A549 (cell line): Measurements from ENCODE around the gene MEIS1.

Experiments
- CEBPB ChIP-seq, 2 experiments: fragments of >200 bp in 1 of 2; sonication (Bioruptor Twin) in 1 of 2; formaldehyde crosslinking in 1 of 2; IDR thresholded peaks; 2 replicates each; pipeline ENCODE4 v1.6.1; 2012 to 2016
- EP300 ChIP-seq, 2 experiments: fragments of >200 bp; sonication (Bioruptor Twin); formaldehyde crosslinking; IDR thresholded peaks; 2 replicates in 1 of 2; 3 replicates in 1 of 2; pipeline ENCODE4 v1.6.1; 2016 to 2017
- NPAS2 ChIP-seq: fragments of 250-450 bp; sonication (Bioruptor Pico); IDR thresholded peaks from 2 replicates; pipeline ENCODE4 v1.8.0; 2022; ENCODE audit warnings: mild to moderate bottlenecking, moderate library complexity, borderline replicate concordance
- RCOR1 ChIP-seq: fragments of 150-350 bp; IDR thresholded peaks from 2 replicates; pipeline ENCODE4 v1.6.1; 2014; ENCODE audit warnings: antibody characterized with exemption, low read length, low read depth
- TF ChIP-seq, protein P1 (sequence below): fragments of >200 bp; sonication (Bioruptor Twin); formaldehyde crosslinking; IDR thresholded peaks from 3 replicates; pipeline ENCODE4 v1.5.1; 2016
- TF ChIP-seq, protein P2 (sequence below): IDR thresholded peaks from 2 replicates; pipeline ENCODE4 v1.6.1; 2012
- TF ChIP-seq, protein P3 (sequence below): IDR thresholded peaks from 2 replicates; pipeline ENCODE4 v1.6.1; 2012; ENCODE audit warnings: low read depth, borderline replicate concordance

DNA sequence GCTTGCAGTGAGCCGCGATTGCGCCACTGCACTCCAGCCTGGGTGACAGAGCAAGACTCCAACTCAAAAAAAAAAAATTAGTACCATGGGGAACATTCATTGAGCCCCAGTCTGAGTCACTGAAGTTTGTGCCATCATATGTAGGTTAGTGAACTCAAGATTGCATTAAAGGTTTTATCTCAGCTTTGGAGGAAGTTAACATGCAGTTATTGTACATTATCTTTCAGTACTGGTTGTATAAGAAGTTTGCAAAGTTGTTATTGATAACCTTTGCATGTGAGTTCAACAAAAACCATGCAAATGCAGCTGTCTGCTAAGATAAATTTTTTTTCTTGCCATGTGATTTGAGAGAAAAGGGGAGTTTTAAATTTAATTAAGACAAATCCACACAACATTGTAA lies 95.7 kb downstream of the MEIS1 start:
- TF ChIP-seq, protein P1, sequence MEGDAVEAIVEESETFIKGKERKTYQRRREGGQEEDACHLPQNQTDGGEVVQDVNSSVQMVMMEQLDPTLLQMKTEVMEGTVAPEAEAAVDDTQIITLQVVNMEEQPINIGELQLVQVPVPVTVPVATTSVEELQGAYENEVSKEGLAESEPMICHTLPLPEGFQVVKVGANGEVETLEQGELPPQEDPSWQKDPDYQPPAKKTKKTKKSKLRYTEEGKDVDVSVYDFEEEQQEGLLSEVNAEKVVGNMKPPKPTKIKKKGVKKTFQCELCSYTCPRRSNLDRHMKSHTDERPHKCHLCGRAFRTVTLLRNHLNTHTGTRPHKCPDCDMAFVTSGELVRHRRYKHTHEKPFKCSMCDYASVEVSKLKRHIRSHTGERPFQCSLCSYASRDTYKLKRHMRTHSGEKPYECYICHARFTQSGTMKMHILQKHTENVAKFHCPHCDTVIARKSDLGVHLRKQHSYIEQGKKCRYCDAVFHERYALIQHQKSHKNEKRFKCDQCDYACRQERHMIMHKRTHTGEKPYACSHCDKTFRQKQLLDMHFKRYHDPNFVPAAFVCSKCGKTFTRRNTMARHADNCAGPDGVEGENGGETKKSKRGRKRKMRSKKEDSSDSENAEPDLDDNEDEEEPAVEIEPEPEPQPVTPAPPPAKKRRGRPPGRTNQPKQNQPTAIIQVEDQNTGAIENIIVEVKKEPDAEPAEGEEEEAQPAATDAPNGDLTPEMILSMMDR, result no peak
- TF ChIP-seq EP300 (IDR thresholded peaks at IDR 0.05), result no peak
- TF ChIP-seq NPAS2 (CRISPR knock-in tag), result no peak
- TF ChIP-seq, protein P2, sequence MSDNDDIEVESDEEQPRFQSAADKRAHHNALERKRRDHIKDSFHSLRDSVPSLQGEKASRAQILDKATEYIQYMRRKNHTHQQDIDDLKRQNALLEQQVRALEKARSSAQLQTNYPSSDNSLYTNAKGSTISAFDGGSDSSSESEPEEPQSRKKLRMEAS, result no peak
- no peak for TF ChIP-seq RCOR1
- TF ChIP-seq, protein P3, sequence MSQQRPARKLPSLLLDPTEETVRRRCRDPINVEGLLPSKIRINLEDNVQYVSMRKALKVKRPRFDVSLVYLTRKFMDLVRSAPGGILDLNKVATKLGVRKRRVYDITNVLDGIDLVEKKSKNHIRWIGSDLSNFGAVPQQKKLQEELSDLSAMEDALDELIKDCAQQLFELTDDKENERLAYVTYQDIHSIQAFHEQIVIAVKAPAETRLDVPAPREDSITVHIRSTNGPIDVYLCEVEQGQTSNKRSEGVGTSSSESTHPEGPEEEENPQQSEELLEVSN, result no peak
- no peak for TF ChIP-seq CEBPB (IDR thresholded peaks at IDR 0.05)
